Caki2 (cell line): ENCODE results near the gene KIAA1671. TPM values are rescaled to one million over a fixed set of nuclear protein-coding genes. Genes with fewer than 3 reads are reported as not detected.

ENCODE experiments used
- DNase-seq: peaks from one replicate; pipeline ENCODE4 v3.0.0-alpha.2; 2015; ENCODE audit warnings: low read depth
- in situ Hi-C: cut with HindIII; loops from 2 replicates; pipeline ENCODE4 v1.10.0; 2016; ENCODE audit warnings: low sequenced_read_pairs, low pct_unique_long_range_greater_than_20kb, mixed read lengths
- total RNA-seq: library from RNA; depleted of rRNA; stranded (reverse); fragments of >200 nt; shearing (Covaris generic); gene quantifications from 2 replicates; pipeline ENCODE4 v1.2.3, GENCODE V29; 2014; ENCODE audit warnings: low replicate concordance

The KIAA1671 gene
- total RNA-seq, 1 experiment from 2014 or later: 11.7 TPM

- in situ Hi-C loops: no loop called here
- no peak for DNase-seq
Measured at GRCh38 chr22:24995649-24996180, 43.2 kb downstream of the KIAA1671 start.

GRCh38 chr22:24996420-24996952 is 44.0 kb downstream of the KIAA1671 start:
- peak; percentile 98 for DNase-seq
- in situ Hi-C loops: no loop called here

DNA sequence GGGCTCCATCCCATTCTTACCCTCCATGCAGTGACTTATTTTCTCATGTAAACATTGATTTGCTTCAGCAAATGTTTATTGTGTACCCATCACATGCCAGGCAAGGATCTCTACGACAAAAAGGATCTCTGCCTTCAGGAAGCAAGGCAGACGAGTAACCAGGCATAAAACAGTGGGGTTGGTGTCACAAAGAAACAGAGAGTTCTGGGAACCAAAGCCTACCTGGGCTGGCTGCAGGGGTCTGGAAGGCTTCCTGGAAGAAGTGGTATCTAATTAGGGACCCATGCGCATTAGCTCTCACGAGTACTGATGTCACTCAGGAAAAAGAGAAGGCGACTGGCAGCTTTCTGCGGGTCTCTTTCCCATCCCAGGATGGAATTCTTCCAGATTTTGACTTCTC is 44.5 kb downstream of the KIAA1671 start:
- DNase-seq: no peak
- in situ Hi-C loops: no loop called here

GRCh38 chr22:25000686-25001085 is 48.2 kb downstream of the KIAA1671 start:
- in situ Hi-C loops: no loop called here
- DNase-seq: no peak

GRCh38 chr22:25002241-25002985 is 49.9 kb downstream of the KIAA1671 start:
- no peak for DNase-seq
- in situ Hi-C loops: no loop called here

DNA sequence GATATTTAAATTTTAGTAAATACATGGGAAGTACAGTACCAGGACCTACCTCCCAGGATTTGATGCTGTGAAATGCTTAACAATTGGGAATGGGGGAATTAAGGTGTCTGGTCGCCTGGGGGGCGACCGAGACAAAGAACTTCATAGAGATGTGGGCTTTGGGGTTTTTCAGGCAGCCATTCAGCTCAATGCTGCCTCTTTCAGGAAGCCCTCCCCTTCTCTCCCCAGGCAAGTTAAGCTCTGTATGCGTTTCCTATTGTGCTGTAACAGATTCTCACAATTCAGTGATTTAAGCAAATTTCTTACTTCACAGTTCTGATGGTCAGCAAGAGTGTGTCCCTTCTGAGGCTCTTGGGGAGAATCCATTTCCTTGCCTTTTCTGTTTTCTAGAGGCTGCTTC is 53.8 kb downstream of the KIAA1671 start:
- no peak for DNase-seq
- in situ Hi-C loops: no loop called here

DNA sequence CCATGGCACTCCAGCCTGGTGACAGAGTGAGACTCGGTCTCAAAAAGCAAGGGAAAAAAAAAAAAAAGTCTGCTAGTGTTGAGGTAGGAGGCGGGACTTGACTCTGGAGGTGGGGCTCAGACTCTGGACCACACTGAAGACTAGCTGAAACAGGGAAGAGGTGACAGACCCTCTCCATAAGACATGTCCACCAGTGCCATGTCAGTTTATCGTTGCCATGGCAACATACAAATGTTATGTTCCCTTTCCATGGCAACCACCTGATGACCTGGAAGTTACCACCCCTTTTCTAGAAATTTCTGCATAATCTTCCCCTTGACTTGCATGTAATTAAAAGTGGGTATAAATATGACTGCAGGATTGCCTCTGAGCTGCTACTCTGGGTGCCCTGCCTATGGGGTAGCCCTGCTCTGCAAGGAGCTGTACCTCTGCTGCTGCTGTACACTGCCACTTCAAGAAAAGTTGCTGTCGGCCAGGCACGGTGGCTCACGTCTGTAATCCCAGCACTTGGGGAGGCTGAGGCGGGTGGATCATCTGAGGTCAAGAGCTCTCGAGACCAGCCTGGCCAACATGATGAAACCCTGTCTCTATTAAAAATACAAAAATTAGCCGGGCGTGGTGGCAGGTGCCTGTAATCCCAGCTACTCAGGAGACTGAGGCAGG is 55.1 kb downstream of the KIAA1671 start:
- in situ Hi-C loops: no loop called here
- DNase-seq: peak; percentile 89

- DNase-seq: peak; percentile 99
- in situ Hi-C loops: no loop called here
Measured at GRCh38 chr22:25008666-25009065, 56.1 kb downstream of the KIAA1671 start.

- DNase-seq: no peak
- in situ Hi-C loops: no loop called here
Measured at GRCh38 chr22:25012741-25013143, 60.2 kb downstream of the KIAA1671 start.

DNA sequence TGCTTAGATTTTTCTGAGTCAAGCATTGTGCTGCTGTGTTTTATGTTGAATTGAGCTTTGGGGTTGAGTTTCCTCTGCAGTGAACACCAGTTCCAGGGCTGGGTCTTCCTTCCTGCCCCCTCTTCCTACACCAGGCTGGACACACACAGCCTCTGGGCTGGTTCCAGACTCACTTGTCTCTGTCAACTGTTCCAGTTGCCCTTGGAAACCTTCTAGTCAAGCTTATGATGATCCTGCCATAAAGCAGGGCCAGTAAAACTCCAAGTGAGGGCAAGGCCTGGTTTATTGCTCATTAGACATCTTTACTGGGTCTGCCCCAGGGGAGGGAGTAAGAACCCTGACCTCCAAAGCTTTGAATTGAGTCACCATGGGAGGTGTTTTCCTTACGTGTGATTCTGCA is 61.1 kb downstream of the KIAA1671 start:
- in situ Hi-C loops: no loop called here

DNA sequence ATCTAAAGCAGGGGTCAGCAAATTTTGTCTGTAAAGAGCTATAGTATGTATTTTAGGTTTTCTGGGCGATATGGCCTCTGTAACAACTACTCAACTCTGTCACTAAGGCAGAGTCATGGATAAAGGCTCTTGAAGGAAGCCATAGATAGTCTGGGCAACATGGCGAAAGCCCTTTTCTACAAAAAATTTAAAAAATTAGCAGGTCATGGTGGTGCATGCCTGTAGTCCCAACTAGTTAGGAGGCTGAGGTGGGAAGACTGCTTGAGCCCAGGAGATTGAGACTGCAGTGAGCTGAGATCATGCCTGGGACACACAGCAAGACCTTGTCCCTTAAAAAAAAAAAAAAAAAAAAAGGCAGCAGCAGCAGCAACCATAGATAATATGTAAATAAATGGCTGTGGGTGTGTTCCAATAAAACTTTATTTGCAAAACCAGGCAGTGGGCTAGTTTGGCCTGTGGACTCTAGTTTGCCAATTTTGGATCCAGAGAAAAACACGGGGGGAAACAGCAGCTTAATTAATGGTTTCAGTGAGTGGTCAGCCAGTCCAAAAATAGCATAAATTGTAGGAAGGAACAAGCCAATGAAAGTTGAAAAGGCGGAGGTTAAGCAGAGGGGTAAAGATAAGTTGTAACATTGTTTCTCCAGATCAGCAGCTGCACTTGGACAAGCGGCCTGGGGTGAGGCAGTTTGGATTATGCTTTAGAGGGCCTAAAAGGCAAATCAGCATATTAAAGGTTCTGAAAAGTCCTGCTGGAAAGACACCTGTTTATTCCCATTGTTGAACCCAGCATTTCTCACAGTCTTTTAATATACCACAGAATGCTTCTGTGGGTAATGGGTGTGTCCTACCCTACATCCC is 62.6 kb downstream of the KIAA1671 start:
- no peak for DNase-seq
- in situ Hi-C loops: no loop called here

More for the DNA sequence above, 61.1 kb downstream of the KIAA1671 start:
- peak; percentile 68 for DNase-seq

GRCh38 chr22:25016311-25016710 is 63.8 kb downstream of the KIAA1671 start:
- no peak for DNase-seq
- in situ Hi-C loops: no loop called here

- in situ Hi-C loops: no loop called here
- no peak for DNase-seq
Measured at GRCh38 chr22:25018009-25018408, 65.5 kb downstream of the KIAA1671 start.

GRCh38 chr22:25019427-25020184 is 67.1 kb downstream of the KIAA1671 start:
- in situ Hi-C loops: no loop called here
- no peak for DNase-seq

DNA sequence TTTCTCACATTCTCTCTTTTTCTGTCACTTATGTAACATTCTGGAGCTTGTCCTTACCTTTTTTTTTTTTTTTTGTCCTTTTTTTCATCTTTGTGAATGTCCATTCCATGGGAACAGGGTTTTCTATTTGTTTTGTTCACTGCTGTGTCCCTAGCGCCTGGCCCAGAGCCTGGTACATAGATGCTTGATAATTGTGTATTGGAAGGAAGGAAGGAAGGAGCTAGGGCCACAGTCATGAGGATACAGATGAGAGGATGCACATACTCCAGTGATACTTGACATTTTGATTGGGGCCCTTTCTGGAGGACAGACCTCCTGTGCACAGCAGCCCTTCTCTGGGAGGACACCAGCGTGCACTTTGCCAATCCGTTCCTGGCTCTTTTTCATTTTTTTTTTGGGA is 68.9 kb downstream of the KIAA1671 start:
- in situ Hi-C loops: no loop called here
- DNase-seq: no peak

DNA sequence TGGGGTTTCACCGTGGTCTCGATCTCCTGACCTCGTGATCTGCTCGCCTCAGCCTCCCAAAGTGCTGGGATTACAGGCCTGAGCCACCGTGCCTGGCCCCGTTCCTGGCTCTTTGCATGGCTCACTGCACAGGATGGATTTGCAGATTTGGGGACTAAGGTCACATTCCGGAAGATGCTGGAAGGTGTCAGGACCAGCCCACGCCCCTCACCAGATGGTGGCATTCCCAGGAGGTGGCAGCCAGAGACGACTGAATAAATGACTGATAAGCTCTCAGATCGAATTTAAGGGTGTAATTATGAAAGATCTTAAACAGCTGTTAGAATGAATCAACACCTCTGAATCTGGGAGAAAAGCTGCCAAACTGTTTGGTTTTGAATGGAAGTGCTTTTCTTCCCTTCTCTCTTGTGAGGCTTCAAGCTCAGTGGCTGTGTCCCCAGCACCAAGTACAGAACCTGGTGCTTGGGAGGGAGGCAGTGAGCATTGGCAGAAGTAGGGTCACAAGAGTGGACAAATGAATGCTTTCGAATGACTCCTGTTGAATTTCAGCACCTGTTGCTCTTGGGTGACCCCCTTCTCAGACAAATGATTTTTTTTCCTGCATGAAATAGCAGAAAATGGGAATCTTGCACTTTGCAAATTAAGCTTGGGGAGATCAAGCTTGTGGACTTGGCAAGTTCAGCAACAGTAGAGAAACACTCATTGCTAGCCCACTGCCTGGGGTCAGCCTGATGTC is 69.6 kb downstream of the KIAA1671 start:
- in situ Hi-C loops: no loop called here
- DNase-seq: no peak

DNA sequence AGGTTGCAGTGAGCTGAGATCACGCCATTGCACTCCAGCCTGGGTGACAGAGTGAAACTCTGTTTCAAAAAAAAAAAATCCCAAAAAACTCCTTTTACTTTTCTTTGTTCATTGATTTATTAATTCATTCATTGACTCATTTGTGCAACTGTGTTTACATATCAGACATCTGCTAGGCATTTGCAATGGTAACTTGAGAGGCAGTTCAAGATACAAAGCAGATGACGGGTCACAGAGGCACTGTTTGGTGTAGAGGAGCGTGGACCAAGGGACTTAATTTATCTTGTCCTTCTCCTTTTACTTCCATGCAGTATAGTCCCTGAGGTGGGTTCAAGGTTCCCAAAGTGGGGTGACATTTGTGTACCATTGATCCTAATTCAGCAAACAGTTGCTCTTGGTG is 71.4 kb downstream of the KIAA1671 start:
- DNase-seq: no peak
- in situ Hi-C loops: no loop called here
